HG03139 (cell line): ENCODE measurements around the gene BSPRY.
"Not testable (repeated sequence)": the region's sequence is repeated elsewhere in the genome, so short reads cannot be mapped to it uniquely, and the experiment has no call there.

Source experiments
- ATAC-seq: cut with Tn5 transposase; IDR thresholded peaks from one replicate; pipeline ENCODE4 v1.9.1; 2021; ENCODE audit not compliant: unreplicated experiment

BSPRY gene

GRCh38 chr9:113341712-113342410, 7.5 kb upstream of the BSPRY start:
- ATAC-seq = no peak

GRCh38 chr9:113343732-113344231, 5.6 kb upstream of the BSPRY start:
- ATAC-seq = no peak

- ATAC-seq = no peak
Measured at GRCh38 chr9:113345190-113345589, 4.2 kb upstream of the BSPRY start.

GRCh38 chr9:113345671-113346070, 3.7 kb upstream of the BSPRY start:
- ATAC-seq = no peak

- no peak for ATAC-seq
Measured at GRCh38 chr9:113348437-113348836, 904 bp upstream of the BSPRY start.

GRCh38 chr9:113349066-113349444, 286 bp upstream of the BSPRY start:
- ATAC-seq = no peak

GRCh38 chr9:113350107-113350661, 843 bp downstream of the BSPRY start:
- no peak for ATAC-seq

- no peak for ATAC-seq
Measured at GRCh38 chr9:113350937-113351336, 1.6 kb downstream of the BSPRY start.

GRCh38 chr9:113352006-113352405, 2.7 kb downstream of the BSPRY start:
- ATAC-seq = no peak

- no peak for ATAC-seq
Measured at GRCh38 chr9:113352411-113352810, 3.1 kb downstream of the BSPRY start.

GRCh38 chr9:113355040-113355596, 5.8 kb downstream of the BSPRY start:
- no peak for ATAC-seq

- no peak for ATAC-seq
Measured at GRCh38 chr9:113356686-113357292, 7.4 kb downstream of the BSPRY start.

- ATAC-seq = no peak
Measured at GRCh38 chr9:113359385-113359784, 10.0 kb downstream of the BSPRY start.

- no peak for ATAC-seq
Measured at GRCh38 chr9:113360242-113360842, 11.0 kb downstream of the BSPRY start.

GRCh38 chr9:113361304-113362018, 12.1 kb downstream of the BSPRY start:
- ATAC-seq = no peak

GRCh38 chr9:113363336-113363735, 14.0 kb downstream of the BSPRY start:
- no peak for ATAC-seq

- no peak for ATAC-seq
Measured at GRCh38 chr9:113364951-113365350, 15.6 kb downstream of the BSPRY start.

GRCh38 chr9:113365652-113366051, 16.3 kb downstream of the BSPRY start:
- ATAC-seq = not testable (repeated sequence)

GRCh38 chr9:113368348-113368981, 19.1 kb downstream of the BSPRY start:
- no peak for ATAC-seq
